Hepatocyte (in vitro differentiated cells): ENCODE results near the gene PTPRR. TPM values are rescaled to one million over a fixed set of nuclear protein-coding genes. Genes with fewer than 3 reads are reported as not detected.

ENCODE experiments used
- DNase-seq: peaks from one replicate; pipeline ENCODE4 v3.0.0-alpha.2; 2016; ENCODE audit warnings: low spot score
- H2AFZ ChIP-seq: fragments of 200-600 bp; sonication (generic); 2 replicates; pipeline ENCODE4 v1.6.0; 2016; ENCODE audit warnings: antibody characterized with exemption, mild to moderate bottlenecking
- H3K27ac ChIP-seq: fragments of 200-600 bp; sonication (generic); 2 replicates; pipeline ENCODE4 v1.5.1; 2016; ENCODE audit warnings: mild to moderate bottlenecking
- H3K27me3 ChIP-seq: fragments of 200-600 bp; sonication (generic); 2 replicates; pipeline ENCODE4 v1.6.1; 2016
- H3K36me3 ChIP-seq: fragments of 200-600 bp; sonication (generic); replicated peaks from 2 replicates; pipeline ENCODE4 v1.5.1; 2016; ENCODE audit warnings: low read depth; ENCODE audit not compliant: insufficient read depth
- H3K4me1 ChIP-seq: fragments of 200-600 bp; sonication (generic); 2 replicates; pipeline ENCODE4 v1.5.1; 2016; ENCODE audit warnings: mild to moderate bottlenecking, moderate library complexity; ENCODE audit not compliant: insufficient read depth
- H3K4me2 ChIP-seq: fragments of 200-600 bp; sonication (generic); 2 replicates; pipeline ENCODE4 v1.6.0; 2016
- H3K4me3 ChIP-seq: fragments of 200-600 bp; sonication (generic); 2 replicates; pipeline ENCODE4 v1.5.1; 2016; ENCODE audit warnings: mild to moderate bottlenecking
- H3K79me2 ChIP-seq: fragments of 200-600 bp; sonication (generic); 2 replicates; pipeline ENCODE4 v1.6.0; 2017; ENCODE audit warnings: mild to moderate bottlenecking
- H3K9me2 ChIP-seq: fragments of 200-600 bp; sonication (generic); replicated peaks from 2 replicates; pipeline ENCODE4 v1.6.0; 2017; ENCODE audit warnings: mild to moderate bottlenecking; ENCODE audit not compliant: insufficient read depth
- H3K9me3 ChIP-seq: fragments of 200-600 bp; sonication (generic); 2 replicates; pipeline ENCODE4 v1.5.1; 2016; ENCODE audit warnings: low read depth, mild to moderate bottlenecking
- H4K20me1 ChIP-seq: fragments of 200-600 bp; sonication (generic); 2 replicates; pipeline ENCODE4 v1.6.0; 2016; ENCODE audit warnings: mild to moderate bottlenecking; ENCODE audit not compliant: insufficient read depth, poor library complexity, severe bottlenecking
- EZH2 ChIP-seq: fragments of 200-600 bp; sonication (generic); IDR thresholded peaks from 2 replicates; pipeline ENCODE4 v1.6.1; 2016; ENCODE audit warnings: antibody characterized with exemption, mild to moderate bottlenecking, borderline replicate concordance
- EZH2phosphoT487 ChIP-seq: fragments of 200-600 bp; sonication (generic); IDR thresholded peaks from one replicate; pipeline ENCODE4 v1.6.1; 2018; ENCODE audit warnings: antibody characterized with exemption, mild to moderate bottlenecking, low read depth, moderate library complexity; ENCODE audit not compliant: unreplicated experiment, severe bottlenecking
- WGBS: methylation state at CpG from one replicate; pipeline ENCODE4 v1.1.6; 2016; ENCODE audit warnings: low lambda C conversion rate; ENCODE audit errors: missing lambda C conversion rate; 5-methylcytosine and 5-hydroxymethylcytosine counted together
- polyA plus RNA-seq: library from polyadenylated mRNA; unstranded; fragments of >200 nt; fragmentation: Nextera tagmentation; extraction: Ambion mirVana; gene quantifications from 2 replicates; pipeline ENCODE4 v1.2.1, GENCODE V29; 2016
- total RNA-seq: library from RNA; depleted of rRNA; stranded (reverse); fragments of >200 nt; gene quantifications from 2 replicates; pipeline ENCODE4 v1.2.3, GENCODE V29; 2014
- TF ChIP-seq, protein P1 (sequence below): fragments of 200-600 bp; sonication (generic); IDR thresholded peaks from 2 replicates; pipeline ENCODE4 v1.5.1; 2016; ENCODE audit warnings: antibody characterized with exemption, mild to moderate bottlenecking; ENCODE audit not compliant: poor library complexity

The PTPRR gene
- total and polyA plus RNA-seq, 2 experiments from 2014 or later: 1.9 to 4.8 TPM

DNA sequence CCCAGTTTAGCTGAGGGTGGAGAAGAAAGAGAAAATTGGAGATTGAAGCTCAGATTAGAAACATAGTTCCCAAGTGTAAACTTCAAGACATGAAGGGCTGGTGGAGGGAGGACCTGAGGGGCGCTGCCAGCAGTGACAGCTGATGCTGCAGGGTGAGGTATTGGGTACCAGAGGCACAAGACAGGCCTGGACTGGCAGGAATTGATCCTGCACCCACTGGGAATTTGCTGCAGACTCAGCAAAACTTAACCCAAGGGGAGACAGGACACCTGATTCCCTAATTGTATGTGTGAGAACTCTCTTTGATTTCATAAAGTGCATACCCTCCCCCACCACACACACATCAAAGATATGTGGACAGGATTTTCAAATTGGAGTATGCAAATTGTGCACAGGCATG is 11.6 kb downstream of the PTPRR start:
- Histone ChIP-seq H2AFZ (no peak overlapping the region), H3K36me3 (no peaks in the 10 kb centered on the region), H3K4me2 (no peak overlapping the region), H3K79me2 (no peaks in the 10 kb centered on the region), H3K9me2 (peaks cover 3% of the 10 kb centered on the region), H3K4me3 (no peak overlapping the region), H3K4me1 (no peaks in the 10 kb centered on the region), H3K27ac (no peak overlapping the region), H3K27me3 (peaks cover 3% of the 10 kb centered on the region), H3K9me3 (no peaks in the 10 kb centered on the region), H4K20me1 (no peaks in the 10 kb centered on the region)
- no peak for TF ChIP-seq EZH2
- no peak for TF ChIP-seq EZH2phosphoT487
- TF ChIP-seq, protein P1, sequence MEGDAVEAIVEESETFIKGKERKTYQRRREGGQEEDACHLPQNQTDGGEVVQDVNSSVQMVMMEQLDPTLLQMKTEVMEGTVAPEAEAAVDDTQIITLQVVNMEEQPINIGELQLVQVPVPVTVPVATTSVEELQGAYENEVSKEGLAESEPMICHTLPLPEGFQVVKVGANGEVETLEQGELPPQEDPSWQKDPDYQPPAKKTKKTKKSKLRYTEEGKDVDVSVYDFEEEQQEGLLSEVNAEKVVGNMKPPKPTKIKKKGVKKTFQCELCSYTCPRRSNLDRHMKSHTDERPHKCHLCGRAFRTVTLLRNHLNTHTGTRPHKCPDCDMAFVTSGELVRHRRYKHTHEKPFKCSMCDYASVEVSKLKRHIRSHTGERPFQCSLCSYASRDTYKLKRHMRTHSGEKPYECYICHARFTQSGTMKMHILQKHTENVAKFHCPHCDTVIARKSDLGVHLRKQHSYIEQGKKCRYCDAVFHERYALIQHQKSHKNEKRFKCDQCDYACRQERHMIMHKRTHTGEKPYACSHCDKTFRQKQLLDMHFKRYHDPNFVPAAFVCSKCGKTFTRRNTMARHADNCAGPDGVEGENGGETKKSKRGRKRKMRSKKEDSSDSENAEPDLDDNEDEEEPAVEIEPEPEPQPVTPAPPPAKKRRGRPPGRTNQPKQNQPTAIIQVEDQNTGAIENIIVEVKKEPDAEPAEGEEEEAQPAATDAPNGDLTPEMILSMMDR: no peak
- WGBS: 81% methylated on average over 1 of the region's 1 CpG
- DNase-seq: no peak

DNA sequence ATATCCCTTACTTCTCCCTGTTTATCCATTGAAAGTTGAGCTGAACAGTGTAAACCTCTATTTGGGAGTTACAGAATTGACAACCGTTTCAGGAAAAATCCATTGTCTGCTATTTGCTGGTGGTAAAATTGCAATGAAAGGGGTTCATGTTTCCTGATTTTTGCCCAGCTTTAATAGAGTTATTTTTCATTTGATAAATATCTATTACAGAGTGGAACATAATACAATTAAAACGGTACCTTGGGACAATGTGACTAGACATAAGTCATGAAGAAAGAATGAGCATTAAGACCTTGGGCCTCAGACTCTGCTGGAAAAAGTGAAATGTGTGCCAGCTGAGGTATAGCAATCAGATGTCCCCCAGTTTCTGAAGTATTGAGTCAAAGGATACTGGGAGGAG is 13.1 kb downstream of the PTPRR start:
- Histone ChIP-seq H3K4me3 (no peak overlapping the region), H3K9me2 (peaks cover under 1% of the 10 kb centered on the region), H3K27ac (no peak overlapping the region), H3K79me2 (no peaks in the 10 kb centered on the region), H3K9me3 (no peaks in the 10 kb centered on the region), H4K20me1 (no peaks in the 10 kb centered on the region), H3K27me3 (peaks cover 3% of the 10 kb centered on the region), H2AFZ (no peak overlapping the region), H3K36me3 (no peaks in the 10 kb centered on the region), H3K4me2 (no peak overlapping the region), H3K4me1 (no peaks in the 10 kb centered on the region)
- WGBS: 56% methylated on average over 2 of the region's 2 CpGs
- TF ChIP-seq, protein P1: no peak
- no peak for TF ChIP-seq EZH2
- no peak for TF ChIP-seq EZH2phosphoT487
- DNase-seq: no peak

DNA sequence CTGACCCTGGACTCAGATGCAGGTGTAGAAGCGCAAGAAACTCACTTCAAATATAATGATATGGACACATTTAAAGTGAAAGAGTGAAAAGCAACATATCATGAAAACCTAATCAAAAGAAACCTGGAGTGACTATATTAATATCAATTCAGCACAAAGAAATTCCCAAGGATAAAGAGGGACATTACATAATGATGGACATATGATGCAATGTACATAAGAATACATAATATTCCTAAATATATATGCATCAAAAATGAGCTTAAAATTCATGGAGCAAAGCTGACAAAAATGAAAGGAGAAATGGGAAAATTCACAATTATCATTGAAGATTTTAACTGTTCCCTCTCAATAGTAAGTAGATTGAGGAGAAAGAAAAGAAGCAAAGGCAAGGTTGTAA is 24.6 kb downstream of the PTPRR start:
- WGBS: 88% methylated on average over 1 of the region's 1 CpG
- no peaks in the 10 kb centered on the region for H3K9me3 ChIP-seq
- H3K36me3 ChIP-seq: no peaks in the 10 kb centered on the region
- H3K27me3 ChIP-seq: no peaks in the 10 kb centered on the region
- no peak overlapping the region for H3K4me2 ChIP-seq
- H3K79me2 ChIP-seq: no peaks in the 10 kb centered on the region
- H3K4me3 ChIP-seq: no peak overlapping the region
- no peak overlapping the region for H2AFZ ChIP-seq
- H3K27ac ChIP-seq: no peak overlapping the region
- no peaks in the 10 kb centered on the region for H3K4me1 ChIP-seq
- no peak for DNase-seq
- H3K9me2 ChIP-seq: no peaks in the 10 kb centered on the region
- TF ChIP-seq EZH2: no peak
- H4K20me1 ChIP-seq: no peaks in the 10 kb centered on the region

DNA sequence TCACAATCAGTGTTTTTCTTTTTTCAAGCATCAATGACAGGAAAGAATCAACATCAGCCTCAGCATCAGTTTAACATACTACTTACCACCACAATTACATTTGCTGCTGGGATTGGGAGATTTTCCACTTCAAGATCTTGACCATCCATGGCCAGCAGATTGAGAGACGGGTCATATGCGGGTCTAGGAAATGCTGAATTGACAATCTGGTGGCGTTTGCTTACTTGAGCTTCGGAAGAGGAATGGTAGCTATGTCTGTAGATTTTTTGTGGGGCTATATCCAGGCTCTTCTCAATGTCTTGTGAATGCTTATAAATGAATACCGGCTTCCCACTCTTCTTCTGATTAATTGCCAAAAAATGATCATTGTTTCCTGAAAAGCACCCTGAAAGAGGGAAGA is 27.9 kb downstream of the PTPRR start:
- TF ChIP-seq, protein P1: no peak
- TF ChIP-seq EZH2phosphoT487: no peak
- TF ChIP-seq EZH2: no peak

More for the DNA sequence above, 27.9 kb downstream of the PTPRR start:
- Histone ChIP-seq H4K20me1 (no peaks in the 10 kb centered on the region), H3K9me3 (no peaks in the 10 kb centered on the region), H3K4me1 (no peaks in the 10 kb centered on the region), H3K4me3 (no peak overlapping the region), H3K4me2 (no peak overlapping the region), H3K27me3 (no peaks in the 10 kb centered on the region), H3K36me3 (no peaks in the 10 kb centered on the region), H3K79me2 (no peaks in the 10 kb centered on the region), H2AFZ (no peak overlapping the region), H3K9me2 (no peaks in the 10 kb centered on the region), H3K27ac (no peak overlapping the region)
- 89% methylated on average over 5 of the region's 5 CpGs for WGBS
- DNase-seq: no peak
